HEK293T (cell line): ENCODE data around the gene APLNR.

Experiments used
- ARNT ChIP-seq: fragments of 450-650 bp; IDR thresholded peaks from 2 replicates; pipeline ENCODE4 v1.6.1; 2017; ENCODE audit warnings: mild to moderate bottlenecking
- BHLHE40 ChIP-seq: fragments of 450-650 bp; IDR thresholded peaks from 2 replicates; pipeline ENCODE4 v1.6.1; 2016; ENCODE audit warnings: mild to moderate bottlenecking, moderate library complexity, borderline replicate concordance
- ELF4 ChIP-seq: fragments of 450-650 bp; IDR thresholded peaks from 2 replicates; pipeline ENCODE4 v1.6.1; 2017; ENCODE audit warnings: antibody characterized with exemption
- FOXA1 ChIP-seq: fragments of 450-650 bp; IDR thresholded peaks from 2 replicates; pipeline ENCODE4 v1.6.1; 2016; ENCODE audit warnings: mild to moderate bottlenecking
- FOXK2 ChIP-seq: fragments of 450-650 bp; IDR thresholded peaks from 2 replicates; pipeline ENCODE4 v1.6.1; 2016; ENCODE audit warnings: mild to moderate bottlenecking
- FOXM1 ChIP-seq: fragments of 450-650 bp; IDR thresholded peaks from 2 replicates; pipeline ENCODE4 v1.6.1; 2017; ENCODE audit warnings: mild to moderate bottlenecking, borderline replicate concordance
- HDGF ChIP-seq: fragments of 450-650 bp; IDR thresholded peaks from 2 replicates; pipeline ENCODE4 v1.6.1; 2017; ENCODE audit warnings: antibody characterized with exemption, borderline replicate concordance
- LEF1 ChIP-seq: fragments of 450-650 bp; IDR thresholded peaks from 2 replicates; pipeline ENCODE4 v1.6.1; 2017; ENCODE audit warnings: mild to moderate bottlenecking, borderline replicate concordance
- NFRKB ChIP-seq: fragments of 450-650 bp; IDR thresholded peaks from 2 replicates; pipeline ENCODE4 v1.6.1; 2016; ENCODE audit warnings: mild to moderate bottlenecking, moderate library complexity
- PKNOX1 ChIP-seq: fragments of 450-650 bp; IDR thresholded peaks from 2 replicates; pipeline ENCODE4 v1.6.1; 2016
- SP1 ChIP-seq: fragments of 450-650 bp; IDR thresholded peaks from 2 replicates; pipeline ENCODE4 v1.6.1; 2017
- SUZ12 ChIP-seq: fragments of 450-650 bp; IDR thresholded peaks from 2 replicates; pipeline ENCODE4 v1.6.1; 2016; ENCODE audit warnings: mild to moderate bottlenecking
- ZNF384 ChIP-seq: fragments of 450-650 bp; IDR thresholded peaks from 2 replicates; pipeline ENCODE4 v1.6.1; 2016

- no peak for TF ChIP-seq HDGF
- TF ChIP-seq FOXM1: no peak
- TF ChIP-seq SUZ12: no peak
- TF ChIP-seq PKNOX1: no peak
- TF ChIP-seq SP1: no peak
- TF ChIP-seq NFRKB: no peak
- no peak for TF ChIP-seq FOXK2
- TF ChIP-seq ELF4: no peak
- no peak for TF ChIP-seq FOXA1
- TF ChIP-seq BHLHE40: no peak
- TF ChIP-seq ARNT: no peak
- no peak for TF ChIP-seq ZNF384
- no peak for TF ChIP-seq LEF1
Measured at GRCh38 chr11:57192316-57192715, 44.7 kb downstream of the APLNR start.
